ENCODE data around the gene COA1.
"Not testable (repeated sequence)": the region's sequence is repeated elsewhere in the genome, so short reads cannot be mapped to it uniquely, and the experiment has no call there.

COA1 gene

GRCh38 chr7:43729924-43730248 lies 563 bp upstream of the COA1 start:
- no peak for DNase-seq (ENCODE audit: low read depth in 3 of 3, low spot score in 1 of 3)

- no peak for DNase-seq (ENCODE audit: low read depth in 3 of 3, low spot score in 1 of 3)
These were observed 1.8 kb downstream of the COA1 start for GRCh38 chr7:43727494-43727893.

GRCh38 chr7:43727003-43727402 lies 2.3 kb downstream of the COA1 start:
- no peak for DNase-seq (ENCODE audit: low read depth in 3 of 3, low spot score in 1 of 3)

- DNase-seq (ENCODE audit: low read depth in 3 of 3, low spot score in 1 of 3), result no peak
These were observed 2.9 kb downstream of the COA1 start for GRCh38 chr7:43726466-43726865.

GRCh38 chr7:43725251-43725650 lies 4.1 kb downstream of the COA1 start:
- DNase-seq (ENCODE audit: low read depth in 3 of 3, low spot score in 1 of 3), result no peak

- DNase-seq (ENCODE audit: low read depth in 3 of 3, low spot score in 1 of 3), result no peak
These were observed 6.3 kb downstream of the COA1 start for GRCh38 chr7:43723007-43723341.

GRCh38 chr7:43721193-43721806 lies 8.0 kb downstream of the COA1 start:
- no peak for DNase-seq (ENCODE audit: low read depth in 3 of 3, low spot score in 1 of 3)

- DNase-seq (ENCODE audit: low read depth in 3 of 3, low spot score in 1 of 3), result no peak
These were observed 12.7 kb downstream of the COA1 start for GRCh38 chr7:43716598-43716997.

GRCh38 chr7:43715966-43716365 lies 13.4 kb downstream of the COA1 start:
- DNase-seq (ENCODE audit: low read depth in 3 of 3, low spot score in 1 of 3), result not testable (repeated sequence)

GRCh38 chr7:43711503-43711902 lies 17.8 kb downstream of the COA1 start:
- no peak for DNase-seq (ENCODE audit: low read depth in 3 of 3, low spot score in 1 of 3)

- not testable (repeated sequence) for DNase-seq (ENCODE audit: low read depth in 3 of 3, low spot score in 1 of 3)
These were observed 21.3 kb downstream of the COA1 start for GRCh38 chr7:43708055-43708454.

GRCh38 chr7:43703573-43703972 lies 25.8 kb downstream of the COA1 start:
- DNase-seq (ENCODE audit: low read depth in 3 of 3, low spot score in 1 of 3), result no peak

- DNase-seq (ENCODE audit: low read depth in 3 of 3, low spot score in 1 of 3), result no peak
These were observed 26.3 kb downstream of the COA1 start for GRCh38 chr7:43702974-43703373.

GRCh38 chr7:43701929-43702328 lies 27.4 kb downstream of the COA1 start:
- no peak for DNase-seq (ENCODE audit: low read depth in 3 of 3, low spot score in 1 of 3)

- DNase-seq (ENCODE audit: low read depth in 3 of 3, low spot score in 1 of 3), result no peak
These were observed 27.8 kb downstream of the COA1 start for GRCh38 chr7:43701500-43701854.

- DNase-seq (ENCODE audit: low read depth in 3 of 3, low spot score in 1 of 3), result no peak
These were observed 28.4 kb downstream of the COA1 start for GRCh38 chr7:43700646-43701499.

GRCh38 chr7:43700059-43700501 lies 29.2 kb downstream of the COA1 start:
- no peak for DNase-seq (ENCODE audit: low read depth in 3 of 3, low spot score in 1 of 3)

- DNase-seq (ENCODE audit: low read depth in 3 of 3, low spot score in 1 of 3), result no peak
These were observed 30.7 kb downstream of the COA1 start for GRCh38 chr7:43698460-43699255.

- no peak for DNase-seq (ENCODE audit: low read depth in 3 of 3, low spot score in 1 of 3)
These were observed 31.6 kb downstream of the COA1 start for GRCh38 chr7:43697690-43698089.

- DNase-seq (ENCODE audit: low read depth in 3 of 3, low spot score in 1 of 3), result no peak
These were observed 34.0 kb downstream of the COA1 start for GRCh38 chr7:43695365-43695764.

- DNase-seq (ENCODE audit: low read depth in 3 of 3, low spot score in 1 of 3), result no peak
These were observed 34.9 kb downstream of the COA1 start for GRCh38 chr7:43694399-43694748.

GRCh38 chr7:43693687-43694398 lies 35.5 kb downstream of the COA1 start:
- DNase-seq (ENCODE audit: low read depth in 3 of 3, low spot score in 1 of 3), result no peak

Measured in stimulated activated CD4-positive, alpha-beta T cell treated with anti-CD3 and anti-CD28 coated beads, TNF-alpha, amount 100 ng/mL, for 1 hour (primary cell).